Natural killer cell (primary cell): ENCODE results near the gene PES1. TPM values are rescaled to one million over a fixed set of nuclear protein-coding genes. Genes with fewer than 3 reads are reported as not detected.

ENCODE experiments used
- ATAC-seq, 3 donors: fragments of 150-1000 bp in 2 of 3; fragments of 200-7000 bp in 1 of 3; cut with Tn5 transposase; 1 replicate in 1 of 3; 2 replicates in 2 of 3; pipeline ENCODE4 v1.10.0; 2021; ENCODE audit warnings: mild to moderate bottlenecking in 2 of 3, moderate library complexity in 2 of 3
- DNase-seq, 2 donors: peaks; one replicate each; pipeline versions ENCODE4 v3.0.0 to v3.0.0-alpha.2; 2013 to 2021; ENCODE audit warnings: mixed read lengths in 1 of 2
- H3K27ac ChIP-seq: one replicate; pipeline ENCODE4 v1.5.1; 2013; ENCODE audit warnings: mild to moderate bottlenecking, low read length
- H3K27me3 ChIP-seq: one replicate; pipeline ENCODE4 v1.6.1; 2013; ENCODE audit warnings: low read length; ENCODE audit not compliant: control insufficient read depth, insufficient read depth
- H3K36me3 ChIP-seq: one replicate; pipeline ENCODE4 v1.6.1; 2013; ENCODE audit warnings: low read length; ENCODE audit not compliant: control insufficient read depth, insufficient read depth
- H3K4me1 ChIP-seq: one replicate; pipeline ENCODE4 v1.6.1; 2013; ENCODE audit warnings: low read length; ENCODE audit not compliant: control insufficient read depth, insufficient read depth
- H3K4me3 ChIP-seq: one replicate; pipeline ENCODE4 v1.5.1; 2013; ENCODE audit warnings: low read length
- H3K9me3 ChIP-seq: one replicate; pipeline ENCODE4 v1.6.1; 2013; ENCODE audit warnings: low read length; ENCODE audit not compliant: control insufficient read depth, insufficient read depth
- H3K27ac Mint-ChIP-seq, 2 donors: one replicate each; pipeline ENCODE4 v1.8.0; 2022; ENCODE audit warnings: mild to moderate bottlenecking in 2 of 2, mixed read lengths in 2 of 2, moderate library complexity in 1 of 2
- H3K27me3 Mint-ChIP-seq, 2 donors: one replicate each; pipeline ENCODE4 v1.8.0; 2022; ENCODE audit warnings: low read depth in 2 of 2, mixed read lengths in 2 of 2
- H3K36me3 Mint-ChIP-seq: one replicate; pipeline ENCODE4 v1.8.0; 2022; ENCODE audit warnings: mixed read lengths
- H3K4me1 Mint-ChIP-seq, 2 donors: one replicate each; pipeline ENCODE4 v1.8.0; 2022; ENCODE audit warnings: mixed read lengths in 2 of 2
- H3K4me3 Mint-ChIP-seq: one replicate; pipeline ENCODE4 v1.8.0; 2022; ENCODE audit warnings: mild to moderate bottlenecking, moderate library complexity, mixed read lengths
- H3K9me3 Mint-ChIP-seq, 2 donors: one replicate each; pipeline ENCODE4 v1.8.0; 2022; ENCODE audit warnings: mixed read lengths in 2 of 2
- WGBS: methylation state at CpG from one replicate; pipeline ENCODE4 v1.1.7; 2013; ENCODE audit warnings: missing lambda C conversion rate; ENCODE audit not compliant: insufficient coverage; 5-methylcytosine and 5-hydroxymethylcytosine counted together
- intact Hi-C: fragments of 100-400 bp; cut with micrococcal nuclease; formaldehyde crosslinking; loops from one replicate; pipeline ENCODE4 v1.14.2; 2022
- total RNA-seq, 4 donors: library from RNA; stranded (reverse); fragments of 120-200 nt in 1 of 4; gene quantifications; one replicate each; pipeline versions ENCODE4 v1.2.3 to v1.2.4, GENCODE V29; 2013 to 2022
- TF ChIP-seq, protein P1 (sequence below): fragments of 200-600 bp; IDR thresholded peaks from one replicate; pipeline ENCODE4 v1.8.0; 2022; ENCODE audit warnings: antibody characterized with exemption

Gene PES1
- total RNA-seq, 3 donors from 2014 or later (not counting 1 experiment from before 2014, with no cell fraction given), result 30.9 to 39.7 (median 34.9) TPM

DNA sequence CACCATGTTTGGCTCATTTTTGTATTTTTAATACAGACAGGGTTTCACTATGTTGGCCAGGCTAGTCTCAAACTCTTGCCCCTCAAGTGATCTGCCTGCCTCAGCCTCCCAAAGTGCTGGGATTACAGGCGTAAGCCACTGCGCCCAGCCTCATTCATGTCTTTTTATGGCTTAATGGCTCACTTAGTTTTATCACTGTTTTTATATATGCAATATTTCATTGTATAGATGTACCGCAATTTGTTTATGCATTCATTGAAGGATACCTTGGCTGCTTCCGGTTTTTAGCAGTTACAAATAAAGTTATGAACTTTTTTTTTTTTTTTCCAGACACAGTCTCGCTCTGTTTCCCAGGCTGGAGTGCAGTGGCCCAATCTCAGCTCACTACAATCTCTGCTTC lies 9.8 kb upstream of the PES1 start:
- TF ChIP-seq, protein P1, sequence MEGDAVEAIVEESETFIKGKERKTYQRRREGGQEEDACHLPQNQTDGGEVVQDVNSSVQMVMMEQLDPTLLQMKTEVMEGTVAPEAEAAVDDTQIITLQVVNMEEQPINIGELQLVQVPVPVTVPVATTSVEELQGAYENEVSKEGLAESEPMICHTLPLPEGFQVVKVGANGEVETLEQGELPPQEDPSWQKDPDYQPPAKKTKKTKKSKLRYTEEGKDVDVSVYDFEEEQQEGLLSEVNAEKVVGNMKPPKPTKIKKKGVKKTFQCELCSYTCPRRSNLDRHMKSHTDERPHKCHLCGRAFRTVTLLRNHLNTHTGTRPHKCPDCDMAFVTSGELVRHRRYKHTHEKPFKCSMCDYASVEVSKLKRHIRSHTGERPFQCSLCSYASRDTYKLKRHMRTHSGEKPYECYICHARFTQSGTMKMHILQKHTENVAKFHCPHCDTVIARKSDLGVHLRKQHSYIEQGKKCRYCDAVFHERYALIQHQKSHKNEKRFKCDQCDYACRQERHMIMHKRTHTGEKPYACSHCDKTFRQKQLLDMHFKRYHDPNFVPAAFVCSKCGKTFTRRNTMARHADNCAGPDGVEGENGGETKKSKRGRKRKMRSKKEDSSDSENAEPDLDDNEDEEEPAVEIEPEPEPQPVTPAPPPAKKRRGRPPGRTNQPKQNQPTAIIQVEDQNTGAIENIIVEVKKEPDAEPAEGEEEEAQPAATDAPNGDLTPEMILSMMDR, result no peak
- Histone ChIP-seq H3K4me3 (no peak overlapping the region), H3K27me3 (no peaks in the 10 kb centered on the region), H3K9me3 (no peaks in the 10 kb centered on the region), H3K36me3 (no peaks in the 10 kb centered on the region), H3K27ac (no peak overlapping the region), H3K4me1 (peaks cover 12% of the 10 kb centered on the region)
- H3K36me3 Mint-ChIP-seq, result no peaks in the 10 kb centered on the region
- H3K27me3 Mint-ChIP-seq, result no peaks in the 10 kb centered on the region
- no peak for DNase-seq
- 99% methylated on average over 5 of the region's 5 CpGs for WGBS
- H3K9me3 Mint-ChIP-seq, result no peaks in the 10 kb centered on the region
- no peak overlapping the region for H3K27ac Mint-ChIP-seq
- H3K4me3 Mint-ChIP-seq, result no peak overlapping the region
- ATAC-seq, result no peak
- peaks cover 8 to 12% of the 10 kb centered on the region in 2 donors for H3K4me1 Mint-ChIP-seq
- intact Hi-C loops, result no loop called here

DNA sequence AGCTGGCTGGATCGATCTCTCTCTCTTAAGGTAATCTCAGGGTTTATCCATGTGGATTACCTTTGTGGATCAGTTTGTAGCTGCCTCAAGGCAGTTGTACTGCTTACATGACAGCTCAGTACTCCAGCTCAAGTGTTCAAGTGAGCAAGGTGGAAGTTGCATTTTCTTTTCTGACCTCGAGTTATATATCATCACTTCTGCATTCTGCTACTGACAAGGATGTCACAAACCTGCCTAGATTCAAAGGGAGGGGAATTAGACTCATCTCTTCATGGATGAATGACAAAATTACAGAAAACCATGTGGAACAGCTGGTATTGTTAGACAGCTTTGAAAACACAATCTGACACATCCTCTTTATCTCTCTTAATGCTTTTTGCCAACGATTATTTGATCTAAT lies 9.2 kb upstream of the PES1 start:
- H3K27ac Mint-ChIP-seq, result no peak overlapping the region
- no peaks in the 10 kb centered on the region for H3K36me3 Mint-ChIP-seq
- intact Hi-C loops, result no loop called here

DNA sequence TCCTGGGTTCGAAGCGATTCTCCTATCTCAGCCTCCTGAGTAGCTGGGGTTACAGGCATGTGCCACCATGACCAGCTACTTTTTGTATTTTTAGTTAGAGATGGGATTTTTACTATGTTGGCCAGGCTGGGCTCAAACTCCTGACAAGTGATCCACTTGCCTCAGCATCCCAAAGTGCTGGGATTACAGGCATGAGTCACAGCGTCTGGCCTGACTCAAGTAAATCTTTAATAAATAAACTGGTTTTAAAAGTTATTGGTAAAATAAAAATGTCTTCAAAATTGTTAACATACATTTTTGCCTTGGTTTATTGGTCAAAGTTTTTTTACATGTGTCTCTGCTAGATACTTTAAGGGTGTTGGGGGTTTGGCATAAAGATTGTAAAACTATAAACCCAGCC lies 7.3 kb upstream of the PES1 start:
- no peaks in the 10 kb centered on the region for H3K9me3 Mint-ChIP-seq
- no peaks in the 10 kb centered on the region for H3K27me3 ChIP-seq
- no peaks in the 10 kb centered on the region for H3K4me1 ChIP-seq
- no peaks in the 10 kb centered on the region for H3K4me1 Mint-ChIP-seq
- no peaks in the 10 kb centered on the region for H3K9me3 ChIP-seq
- H3K27ac Mint-ChIP-seq, result no peak overlapping the region
- H3K27ac ChIP-seq, result no peak overlapping the region
- H3K36me3 ChIP-seq, result no peaks in the 10 kb centered on the region
- 98% methylated on average over 2 of the region's 3 CpGs for WGBS
- ATAC-seq (no peak), DNase-seq (no peak)
- TF ChIP-seq, protein P1, result no peak
- intact Hi-C loops, result no loop called here
- no peak overlapping the region for H3K4me3 Mint-ChIP-seq
- no peaks in the 10 kb centered on the region for H3K36me3 Mint-ChIP-seq
- no peak overlapping the region for H3K4me3 ChIP-seq
- no peaks in the 10 kb centered on the region for H3K27me3 Mint-ChIP-seq

More for the DNA sequence above, 9.2 kb upstream of the PES1 start:
- H3K4me1 ChIP-seq, result peaks cover 7% of the 10 kb centered on the region
- no peak overlapping the region for H3K27ac ChIP-seq
- H3K4me3 ChIP-seq, result no peak overlapping the region
- H3K9me3 ChIP-seq, result no peaks in the 10 kb centered on the region
- TF ChIP-seq, protein P1, result no peak
- H3K36me3 ChIP-seq, result no peaks in the 10 kb centered on the region
- Mint-ChIP-seq H3K4me3 (no peak overlapping the region), H3K27me3 (no peaks in the 10 kb centered on the region), H3K4me1 (peaks cover 5 to 7% of the 10 kb centered on the region in 2 donors), H3K9me3 (no peaks in the 10 kb centered on the region)
- WGBS, result 43% methylated on average over 3 of the region's 3 CpGs
- DNase-seq (no peak), ATAC-seq (no peak)
- no peaks in the 10 kb centered on the region for H3K27me3 ChIP-seq

DNA sequence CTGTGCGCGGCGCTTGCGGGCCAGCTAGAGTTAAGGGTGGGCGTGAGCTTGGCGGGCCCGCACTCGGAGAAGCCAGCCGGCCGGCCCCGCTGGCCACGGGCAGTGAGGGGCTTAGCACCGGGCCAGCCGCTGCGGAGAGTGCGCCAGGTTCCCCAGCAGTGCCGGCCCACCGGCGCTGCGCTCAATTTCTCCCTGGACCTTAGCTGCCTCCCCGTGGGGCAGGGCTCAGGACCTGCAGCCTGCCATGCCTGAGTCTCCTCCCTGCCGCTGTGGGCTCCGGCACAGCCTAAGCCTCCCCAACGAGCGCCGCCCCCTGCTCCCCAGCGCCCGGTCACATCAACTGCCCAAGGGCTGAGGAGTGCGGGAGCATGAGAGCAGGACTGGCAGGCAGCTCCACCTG lies 5.2 kb upstream of the PES1 start:
- no peaks in the 10 kb centered on the region for H3K9me3 ChIP-seq
- no peak for DNase-seq
- ATAC-seq, result no peak
- no peaks in the 10 kb centered on the region for H3K36me3 ChIP-seq
- no peak overlapping the region for H3K27ac ChIP-seq
- Mint-ChIP-seq H3K36me3 (no peaks in the 10 kb centered on the region), H3K9me3 (no peaks in the 10 kb centered on the region), H3K27ac (no peak overlapping the region), H3K4me1 (no peaks in the 10 kb centered on the region), H3K4me3 (no peak overlapping the region), H3K27me3 (no peaks in the 10 kb centered on the region)
- TF ChIP-seq, protein P1, result no peak
- H3K4me1 ChIP-seq, result peaks cover 4% of the 10 kb centered on the region
- 94% methylated on average over 29 of the region's 29 CpGs for WGBS
- H3K4me3 ChIP-seq, result no peak overlapping the region
- intact Hi-C loops, result no loop called here
- H3K27me3 ChIP-seq, result no peaks in the 10 kb centered on the region
